HEK293 (cell line): ENCODE data around the gene SH3PXD2B.

Experiments used
- FEZF1 ChIP-seq: fragments of 450-650 bp; formaldehyde crosslinking; IDR thresholded peaks from 2 replicates; pipeline ENCODE4 v1.5.1; 2016; ENCODE audit warnings: missing biosample characterization, missing genetic modification characterization
- GLI4 ChIP-seq: fragments of 450-650 bp; formaldehyde crosslinking; IDR thresholded peaks from 2 replicates; pipeline ENCODE4 v1.5.1; 2016; ENCODE audit warnings: missing biosample characterization, missing genetic modification characterization
- KLF1 ChIP-seq: fragments of 450-650 bp; formaldehyde crosslinking; IDR thresholded peaks from 2 replicates; pipeline ENCODE4 v1.5.1; 2016; ENCODE audit warnings: missing biosample characterization, missing genetic modification characterization
- ZFP37 ChIP-seq: fragments of 450-650 bp; formaldehyde crosslinking; IDR thresholded peaks from 2 replicates; pipeline ENCODE4 v1.5.1; 2016; ENCODE audit warnings: missing biosample characterization, missing genetic modification characterization
- ZNF140 ChIP-seq: fragments of 450-650 bp; formaldehyde crosslinking; IDR thresholded peaks from 2 replicates; pipeline ENCODE4 v1.5.1; 2016; ENCODE audit warnings: missing biosample characterization, missing genetic modification characterization
- ZNF174 ChIP-seq: fragments of 450-650 bp; formaldehyde crosslinking; IDR thresholded peaks from 2 replicates; pipeline ENCODE4 v1.5.0; 2017; ENCODE audit warnings: missing biosample characterization, mild to moderate bottlenecking, missing genetic modification characterization
- ZNF2 ChIP-seq: fragments of 450-650 bp; formaldehyde crosslinking; IDR thresholded peaks from 2 replicates; pipeline ENCODE4 v1.5.1; 2016; ENCODE audit warnings: missing biosample characterization, missing genetic modification characterization
- ZNF366 ChIP-seq: fragments of 450-650 bp; formaldehyde crosslinking; conservative IDR thresholded peaks from 2 replicates; pipeline ENCODE4 v1.5.1; 2016; ENCODE audit warnings: missing biosample characterization, missing genetic modification characterization
- ZNF423 ChIP-seq: fragments of 450-650 bp; formaldehyde crosslinking; IDR thresholded peaks from 2 replicates; pipeline ENCODE4 v1.5.1; 2016; ENCODE audit warnings: missing biosample characterization, missing genetic modification characterization
- ZNF510 ChIP-seq: fragments of 450-650 bp; formaldehyde crosslinking; IDR thresholded peaks from 2 replicates; pipeline ENCODE4 v1.5.1; 2018; ENCODE audit warnings: mild to moderate bottlenecking, missing genetic modification characterization, missing biosample characterization; ENCODE audit not compliant: insufficient replicate concordance
- ZNF514 ChIP-seq: fragments of 450-650 bp; formaldehyde crosslinking; IDR thresholded peaks from 2 replicates; pipeline ENCODE4 v1.5.1; 2016; ENCODE audit warnings: missing biosample characterization, missing genetic modification characterization
- ZNF624 ChIP-seq: fragments of 450-650 bp; formaldehyde crosslinking; IDR thresholded peaks from 2 replicates; pipeline ENCODE4 v1.5.1; 2017; ENCODE audit warnings: missing biosample characterization, missing genetic modification characterization
- ZSCAN16 ChIP-seq: fragments of 450-650 bp; formaldehyde crosslinking; IDR thresholded peaks from 2 replicates; pipeline ENCODE4 v1.5.1; 2016; ENCODE audit warnings: missing biosample characterization, missing genetic modification characterization
- ZSCAN23 ChIP-seq: fragments of 450-650 bp; formaldehyde crosslinking; IDR thresholded peaks from 2 replicates; pipeline ENCODE4 v1.5.1; 2016; ENCODE audit warnings: missing biosample characterization, missing genetic modification characterization
- ZXDB ChIP-seq: fragments of 450-650 bp; formaldehyde crosslinking; IDR thresholded peaks from 2 replicates; pipeline ENCODE4 v1.5.1; 2016; ENCODE audit warnings: missing biosample characterization, missing genetic modification characterization
- TF ChIP-seq, protein P1 (sequence below): fragments of 450-650 bp; formaldehyde crosslinking; IDR thresholded peaks from 2 replicates; pipeline ENCODE4 v1.5.1; 2017; ENCODE audit warnings: missing biosample characterization, missing genetic modification characterization
- TF ChIP-seq, protein P2 (sequence below): fragments of 450-650 bp; formaldehyde crosslinking; IDR thresholded peaks from 2 replicates; pipeline ENCODE4 v1.5.1; 2016; ENCODE audit warnings: missing biosample characterization, missing genetic modification characterization
- TF ChIP-seq, protein P3 (sequence below): fragments of 450-650 bp; formaldehyde crosslinking; IDR thresholded peaks from 2 replicates; pipeline ENCODE4 v1.5.1; 2016; ENCODE audit warnings: missing biosample characterization, missing genetic modification characterization
- TF ChIP-seq, protein P4 (sequence below): fragments of 450-650 bp; formaldehyde crosslinking; conservative IDR thresholded peaks from 2 replicates; pipeline ENCODE4 v1.5.1; 2016; ENCODE audit warnings: low read depth, missing biosample characterization, missing genetic modification characterization
- TF ChIP-seq, protein P5 (sequence below): fragments of 450-650 bp; formaldehyde crosslinking; IDR thresholded peaks from 2 replicates; pipeline ENCODE4 v1.5.1; 2016; ENCODE audit warnings: missing biosample characterization, missing genetic modification characterization
- TF ChIP-seq, protein P6 (sequence below): fragments of 450-650 bp; formaldehyde crosslinking; IDR thresholded peaks from 2 replicates; pipeline ENCODE4 v1.5.1; 2016; ENCODE audit warnings: missing biosample characterization, missing genetic modification characterization

The SH3PXD2B gene

DNA sequence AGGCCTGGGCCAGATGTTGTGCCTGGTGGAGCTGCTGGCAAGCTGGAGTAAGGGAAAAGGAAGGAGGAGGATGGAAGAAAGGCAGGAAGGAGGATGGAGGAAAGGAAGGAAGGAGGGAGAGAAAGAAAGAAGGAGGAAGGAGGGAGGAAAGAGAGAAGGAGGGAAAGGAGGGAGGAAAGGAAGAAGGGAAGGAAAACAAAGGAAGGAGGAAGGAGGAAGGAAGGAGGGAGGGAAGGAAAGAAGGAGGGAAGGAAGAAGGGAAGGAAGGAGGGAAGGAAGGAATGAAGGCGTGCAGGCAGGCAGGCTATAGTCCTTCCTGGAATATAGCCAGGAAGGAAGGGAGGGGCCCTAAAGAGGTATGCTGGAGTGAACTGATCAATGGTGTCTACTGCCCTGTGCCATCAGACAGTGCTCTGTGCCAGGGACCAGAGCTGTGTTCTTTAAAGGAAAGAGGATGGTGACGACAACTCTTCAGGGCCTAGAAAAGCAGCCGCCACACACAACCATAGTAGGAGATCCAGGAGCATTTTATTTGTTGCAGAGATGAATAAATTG lies 109.4 kb downstream of the SH3PXD2B start (continued):
- TF ChIP-seq, protein P1, sequence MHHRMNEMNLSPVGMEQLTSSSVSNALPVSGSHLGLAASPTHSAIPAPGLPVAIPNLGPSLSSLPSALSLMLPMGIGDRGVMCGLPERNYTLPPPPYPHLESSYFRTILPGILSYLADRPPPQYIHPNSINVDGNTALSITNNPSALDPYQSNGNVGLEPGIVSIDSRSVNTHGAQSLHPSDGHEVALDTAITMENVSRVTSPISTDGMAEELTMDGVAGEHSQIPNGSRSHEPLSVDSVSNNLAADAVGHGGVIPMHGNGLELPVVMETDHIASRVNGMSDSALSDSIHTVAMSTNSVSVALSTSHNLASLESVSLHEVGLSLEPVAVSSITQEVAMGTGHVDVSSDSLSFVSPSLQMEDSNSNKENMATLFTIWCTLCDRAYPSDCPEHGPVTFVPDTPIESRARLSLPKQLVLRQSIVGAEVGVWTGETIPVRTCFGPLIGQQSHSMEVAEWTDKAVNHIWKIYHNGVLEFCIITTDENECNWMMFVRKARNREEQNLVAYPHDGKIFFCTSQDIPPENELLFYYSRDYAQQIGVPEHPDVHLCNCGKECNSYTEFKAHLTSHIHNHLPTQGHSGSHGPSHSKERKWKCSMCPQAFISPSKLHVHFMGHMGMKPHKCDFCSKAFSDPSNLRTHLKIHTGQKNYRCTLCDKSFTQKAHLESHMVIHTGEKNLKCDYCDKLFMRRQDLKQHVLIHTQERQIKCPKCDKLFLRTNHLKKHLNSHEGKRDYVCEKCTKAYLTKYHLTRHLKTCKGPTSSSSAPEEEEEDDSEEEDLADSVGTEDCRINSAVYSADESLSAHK (tag by site-specific recombination): no peak
- TF ChIP-seq, protein P2, sequence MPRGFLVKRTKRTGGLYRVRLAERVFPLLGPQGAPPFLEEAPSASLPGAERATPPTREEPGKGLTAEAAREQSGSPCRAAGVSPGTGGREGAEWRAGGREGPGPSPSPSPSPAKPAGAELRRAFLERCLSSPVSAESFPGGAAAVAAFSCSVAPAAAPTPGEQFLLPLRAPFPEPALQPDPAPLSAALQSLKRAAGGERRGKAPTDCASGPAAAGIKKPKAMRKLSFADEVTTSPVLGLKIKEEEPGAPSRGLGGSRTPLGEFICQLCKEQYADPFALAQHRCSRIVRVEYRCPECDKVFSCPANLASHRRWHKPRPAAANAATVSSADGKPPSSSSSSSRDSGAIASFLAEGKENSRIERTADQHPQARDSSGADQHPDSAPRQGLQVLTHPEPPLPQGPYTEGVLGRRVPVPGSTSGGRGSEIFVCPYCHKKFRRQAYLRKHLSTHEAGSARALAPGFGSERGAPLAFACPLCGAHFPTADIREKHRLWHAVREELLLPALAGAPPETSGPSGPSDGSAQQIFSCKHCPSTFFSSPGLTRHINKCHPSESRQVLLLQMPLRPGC (tag by site-specific recombination): no peak
- TF ChIP-seq ZNF423 (no peak), FEZF1 (tag by site-specific recombination) (no peak), ZNF624 (tag by site-specific recombination) (no peak), ZNF2 (tag by site-specific recombination) (no peak), GLI4 (tag by site-specific recombination) (0 out of 2 replicates have a peak, but pooled peaks have one; percentile 53), ZNF510 (tag by site-specific recombination) (no peak), ZSCAN23 (tag by site-specific recombination) (no peak), ZNF140 (tag by site-specific recombination) (no peak), ZXDB (tag by site-specific recombination) (no peak), ZNF366 (tag by site-specific recombination) (peak; percentile 99), ZNF514 (0 out of 2 replicates have a peak, but pooled peaks have one; percentile 26), KLF1 (tag by site-specific recombination) (0 out of 2 replicates have a peak, but pooled peaks have one; percentile 21), ZSCAN16 (no peak), ZFP37 (no peak), ZNF174 (no peak)
- TF ChIP-seq, protein P3, sequence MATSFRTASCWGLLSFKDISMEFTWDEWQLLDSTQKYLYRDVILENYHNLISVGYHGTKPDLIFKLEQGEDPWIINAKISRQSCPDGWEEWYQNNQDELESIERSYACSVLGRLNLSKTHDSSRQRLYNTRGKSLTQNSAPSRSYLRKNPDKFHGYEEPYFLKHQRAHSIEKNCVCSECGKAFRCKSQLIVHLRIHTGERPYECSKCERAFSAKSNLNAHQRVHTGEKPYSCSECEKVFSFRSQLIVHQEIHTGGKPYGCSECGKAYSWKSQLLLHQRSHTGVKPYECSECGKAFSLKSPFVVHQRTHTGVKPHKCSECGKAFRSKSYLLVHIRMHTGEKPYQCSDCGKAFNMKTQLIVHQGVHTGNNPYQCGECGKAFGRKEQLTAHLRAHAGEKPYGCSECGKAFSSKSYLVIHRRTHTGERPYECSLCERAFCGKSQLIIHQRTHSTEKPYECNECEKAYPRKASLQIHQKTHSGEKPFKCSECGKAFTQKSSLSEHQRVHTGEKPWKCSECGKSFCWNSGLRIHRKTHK: no peak
- TF ChIP-seq, protein P4, sequence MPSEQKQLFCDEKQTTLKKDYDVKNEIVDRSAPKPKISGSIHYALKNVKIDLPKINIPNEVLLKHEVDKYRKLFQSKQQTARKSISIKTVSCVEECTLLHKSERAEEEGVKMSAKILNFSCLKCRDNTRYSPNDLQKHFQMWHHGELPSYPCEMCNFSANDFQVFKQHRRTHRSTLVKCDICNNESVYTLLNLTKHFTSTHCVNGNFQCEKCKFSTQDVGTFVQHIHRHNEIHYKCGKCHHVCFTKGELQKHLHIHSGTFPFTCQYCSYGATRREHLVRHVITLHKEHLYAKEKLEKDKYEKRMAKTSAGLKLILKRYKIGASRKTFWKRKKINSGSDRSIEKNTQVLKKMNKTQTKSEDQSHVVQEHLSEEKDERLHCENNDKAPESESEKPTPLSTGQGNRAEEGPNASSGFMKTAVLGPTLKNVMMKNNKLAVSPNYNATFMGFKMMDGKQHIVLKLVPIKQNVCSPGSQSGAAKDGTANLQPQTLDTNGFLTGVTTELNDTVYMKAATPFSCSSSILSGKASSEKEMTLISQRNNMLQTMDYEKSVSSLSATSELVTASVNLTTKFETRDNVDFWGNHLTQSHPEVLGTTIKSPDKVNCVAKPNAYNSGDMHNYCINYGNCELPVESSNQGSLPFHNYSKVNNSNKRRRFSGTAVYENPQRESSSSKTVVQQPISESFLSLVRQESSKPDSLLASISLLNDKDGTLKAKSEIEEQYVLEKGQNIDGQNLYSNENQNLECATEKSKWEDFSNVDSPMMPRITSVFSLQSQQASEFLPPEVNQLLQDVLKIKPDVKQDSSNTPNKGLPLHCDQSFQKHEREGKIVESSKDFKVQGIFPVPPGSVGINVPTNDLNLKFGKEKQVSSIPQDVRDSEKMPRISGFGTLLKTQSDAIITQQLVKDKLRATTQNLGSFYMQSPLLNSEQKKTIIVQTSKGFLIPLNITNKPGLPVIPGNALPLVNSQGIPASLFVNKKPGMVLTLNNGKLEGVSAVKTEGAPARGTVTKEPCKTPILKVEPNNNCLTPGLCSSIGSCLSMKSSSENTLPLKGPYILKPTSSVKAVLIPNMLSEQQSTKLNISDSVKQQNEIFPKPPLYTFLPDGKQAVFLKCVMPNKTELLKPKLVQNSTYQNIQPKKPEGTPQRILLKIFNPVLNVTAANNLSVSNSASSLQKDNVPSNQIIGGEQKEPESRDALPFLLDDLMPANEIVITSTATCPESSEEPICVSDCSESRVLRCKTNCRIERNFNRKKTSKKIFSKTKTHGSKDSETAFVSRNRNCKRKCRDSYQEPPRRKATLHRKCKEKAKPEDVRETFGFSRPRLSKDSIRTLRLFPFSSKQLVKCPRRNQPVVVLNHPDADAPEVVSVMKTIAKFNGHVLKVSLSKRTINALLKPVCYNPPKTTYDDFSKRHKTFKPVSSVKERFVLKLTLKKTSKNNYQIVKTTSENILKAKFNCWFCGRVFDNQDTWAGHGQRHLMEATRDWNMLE: no peak
- TF ChIP-seq, protein P5, sequence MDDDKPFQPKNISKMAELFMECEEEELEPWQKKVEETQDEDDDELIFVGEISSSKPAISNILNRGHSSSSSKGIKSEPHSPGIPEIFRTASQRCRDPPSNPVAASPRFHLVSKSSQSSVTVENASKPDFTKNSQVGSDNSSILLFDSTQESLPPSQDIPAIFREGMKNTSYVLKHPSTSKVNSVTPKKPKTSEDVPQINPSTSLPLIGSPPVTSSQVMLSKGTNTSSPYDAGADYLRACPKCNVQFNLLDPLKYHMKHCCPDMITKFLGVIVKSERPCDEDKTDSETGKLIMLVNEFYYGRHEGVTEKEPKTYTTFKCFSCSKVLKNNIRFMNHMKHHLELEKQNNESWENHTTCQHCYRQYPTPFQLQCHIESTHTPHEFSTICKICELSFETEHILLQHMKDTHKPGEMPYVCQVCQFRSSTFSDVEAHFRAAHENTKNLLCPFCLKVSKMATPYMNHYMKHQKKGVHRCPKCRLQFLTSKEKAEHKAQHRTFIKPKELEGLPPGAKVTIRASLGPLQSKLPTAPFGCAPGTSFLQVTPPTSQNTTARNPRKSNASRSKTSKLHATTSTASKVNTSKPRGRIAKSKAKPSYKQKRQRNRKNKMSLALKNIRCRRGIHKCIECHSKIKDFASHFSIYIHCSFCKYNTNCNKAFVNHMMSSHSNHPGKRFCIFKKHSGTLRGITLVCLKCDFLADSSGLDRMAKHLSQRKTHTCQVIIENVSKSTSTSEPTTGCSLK: no peak
- TF ChIP-seq, protein P6, sequence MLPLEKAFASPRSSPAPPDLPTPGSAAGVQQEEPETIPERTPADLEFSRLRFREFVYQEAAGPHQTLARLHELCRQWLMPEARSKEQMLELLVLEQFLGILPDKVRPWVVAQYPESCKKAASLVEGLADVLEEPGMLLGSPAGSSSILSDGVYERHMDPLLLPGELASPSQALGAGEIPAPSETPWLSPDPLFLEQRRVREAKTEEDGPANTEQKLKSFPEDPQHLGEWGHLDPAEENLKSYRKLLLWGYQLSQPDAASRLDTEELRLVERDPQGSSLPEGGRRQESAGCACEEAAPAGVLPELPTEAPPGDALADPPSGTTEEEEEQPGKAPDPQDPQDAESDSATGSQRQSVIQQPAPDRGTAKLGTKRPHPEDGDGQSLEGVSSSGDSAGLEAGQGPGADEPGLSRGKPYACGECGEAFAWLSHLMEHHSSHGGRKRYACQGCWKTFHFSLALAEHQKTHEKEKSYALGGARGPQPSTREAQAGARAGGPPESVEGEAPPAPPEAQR (tag by site-specific recombination): peak; percentile 55; the same call in 1 of the 2 replicates
